ENCODE data around the gene TIMELESS.

- TF ChIP-seq HOXB13 (CRISPR knock-in tag; IDR thresholded peaks at IDR 0.05; ENCODE audit: low read depth) = no peak
- no peak for TF ChIP-seq MAX (IDR thresholded peaks at IDR 0.05)
- no peak for TF ChIP-seq HDAC2 (IDR thresholded peaks at IDR 0.05)
Measured at GRCh38 chr12:56450241-56450640, 1.0 kb upstream of the TIMELESS start.

All from A549 (cell line).